Sigmoid colon (tissue), 4 donors: ENCODE data around the gene SIAH2.

Source experiments
- CTCF ChIP-seq, 4 experiments: fragments of 450-650 bp in 3 of 4; fragments of 200-600 bp in 1 of 4; IDR thresholded peaks; one replicate each; pipeline ENCODE4 v1.5.1; 2016 to 2019; ENCODE audit warnings: antibody characterized with exemption in 4 of 4, mild to moderate bottlenecking in 3 of 4, moderate library complexity in 2 of 4
- EP300 ChIP-seq, 4 donors: sonication (generic); formaldehyde crosslinking; IDR thresholded peaks; one replicate each; pipeline ENCODE4 v1.6.1; 2017; ENCODE audit warnings: antibody characterized with exemption in 4 of 4
- POLR2A ChIP-seq, 2 donors: fragments of 450-650 bp; IDR thresholded peaks; one replicate each; pipeline ENCODE4 v1.6.1; 2016; ENCODE audit warnings: antibody characterized with exemption in 2 of 2, mild to moderate bottlenecking in 2 of 2, moderate library complexity in 2 of 2
- POLR2AphosphoS5 ChIP-seq, 4 donors: sonication (generic); formaldehyde crosslinking; IDR thresholded peaks; one replicate each; pipeline ENCODE4 v1.6.1; 2017; ENCODE audit warnings: antibody characterized with exemption in 4 of 4

DNA sequence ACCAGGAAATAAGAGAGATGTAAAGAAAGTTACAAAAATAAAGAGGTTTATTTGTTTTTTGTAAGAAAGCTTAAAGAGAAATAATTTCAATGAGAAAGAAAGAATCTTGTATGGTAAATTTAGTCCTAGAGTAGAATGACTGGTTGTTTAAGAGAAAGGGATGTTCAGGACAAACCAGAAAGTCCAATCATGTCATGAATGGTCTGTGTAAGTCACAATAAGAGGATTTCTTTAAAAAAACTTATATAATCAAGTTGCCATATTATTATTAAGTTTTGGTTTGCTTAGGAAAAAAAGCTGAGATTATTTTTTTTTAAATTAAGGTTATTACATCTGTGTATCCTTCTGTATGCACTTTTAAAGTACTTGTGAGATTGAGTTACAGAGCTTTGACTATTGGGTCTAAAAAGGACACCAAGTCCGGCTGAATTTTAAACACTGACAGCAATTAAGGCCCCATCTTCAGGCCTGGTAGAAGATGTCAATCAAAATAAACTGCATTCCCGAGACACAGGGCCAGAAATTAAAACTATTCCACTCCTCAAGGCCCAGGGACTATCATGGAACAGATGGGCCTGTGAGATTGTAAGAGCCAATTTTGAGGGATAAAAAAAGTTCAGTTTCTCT lies 71.4 kb downstream of the SIAH2 start:
- TF ChIP-seq CTCF (IDR thresholded peaks at IDR 0.05) (no peak), POLR2A (IDR thresholded peaks at IDR 0.05) (no peak), EP300 (IDR thresholded peaks at IDR 0.05) (no peak), POLR2AphosphoS5 (IDR thresholded peaks at IDR 0.05) (no peak)
